ENCODE measurements around the gene MYH11. TPM values are rescaled to one million over a fixed set of nuclear protein-coding genes. Genes with fewer than 3 reads are reported as not detected.
"Not testable (repeated sequence)": the region's sequence is repeated elsewhere in the genome, so short reads cannot be mapped to it uniquely, and the experiment has no call there.

MYH11 gene
- total RNA-seq, 1 donor from 2014 or later: 0.04 TPM

DNA sequence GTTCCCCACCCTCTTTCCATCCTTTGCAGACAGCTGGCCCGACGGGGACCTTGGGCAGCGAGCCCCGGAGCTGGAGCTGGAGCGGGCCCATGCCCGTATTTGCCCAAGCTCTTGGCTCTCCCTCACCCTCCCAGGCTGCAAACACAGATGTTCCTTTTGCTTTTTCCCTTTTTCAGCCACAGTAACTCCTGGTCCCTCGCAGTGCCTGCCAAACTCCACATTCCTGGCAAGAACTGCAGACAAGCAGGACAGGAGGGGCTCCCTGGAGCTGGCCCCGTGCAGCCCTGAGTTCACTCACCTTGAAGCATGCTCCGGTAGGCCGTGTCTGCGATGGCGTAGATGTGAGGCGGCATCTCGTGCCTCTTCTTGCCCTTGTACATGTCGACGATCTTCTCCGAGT lies 33.9 kb downstream of the MYH11 start:
- no peak overlapping the region for H3K4me3 ChIP-seq (ENCODE audit: low read depth, low read length)
- no peaks in the 10 kb centered on the region for H3K36me3 ChIP-seq (ENCODE audit: control insufficient read depth, insufficient read depth, low read length)
- TF ChIP-seq, protein P1, sequence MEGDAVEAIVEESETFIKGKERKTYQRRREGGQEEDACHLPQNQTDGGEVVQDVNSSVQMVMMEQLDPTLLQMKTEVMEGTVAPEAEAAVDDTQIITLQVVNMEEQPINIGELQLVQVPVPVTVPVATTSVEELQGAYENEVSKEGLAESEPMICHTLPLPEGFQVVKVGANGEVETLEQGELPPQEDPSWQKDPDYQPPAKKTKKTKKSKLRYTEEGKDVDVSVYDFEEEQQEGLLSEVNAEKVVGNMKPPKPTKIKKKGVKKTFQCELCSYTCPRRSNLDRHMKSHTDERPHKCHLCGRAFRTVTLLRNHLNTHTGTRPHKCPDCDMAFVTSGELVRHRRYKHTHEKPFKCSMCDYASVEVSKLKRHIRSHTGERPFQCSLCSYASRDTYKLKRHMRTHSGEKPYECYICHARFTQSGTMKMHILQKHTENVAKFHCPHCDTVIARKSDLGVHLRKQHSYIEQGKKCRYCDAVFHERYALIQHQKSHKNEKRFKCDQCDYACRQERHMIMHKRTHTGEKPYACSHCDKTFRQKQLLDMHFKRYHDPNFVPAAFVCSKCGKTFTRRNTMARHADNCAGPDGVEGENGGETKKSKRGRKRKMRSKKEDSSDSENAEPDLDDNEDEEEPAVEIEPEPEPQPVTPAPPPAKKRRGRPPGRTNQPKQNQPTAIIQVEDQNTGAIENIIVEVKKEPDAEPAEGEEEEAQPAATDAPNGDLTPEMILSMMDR (IDR thresholded peaks at IDR 0.05; ENCODE audit: insufficient read depth, low read length, poor library complexity, severe bottlenecking): no peak
- no peak for DNase-seq (ENCODE audit: low read depth)
- peaks cover 7% of the 10 kb centered on the region for H3K27me3 ChIP-seq (ENCODE audit: control insufficient read depth, insufficient read depth, low read length)

DNA sequence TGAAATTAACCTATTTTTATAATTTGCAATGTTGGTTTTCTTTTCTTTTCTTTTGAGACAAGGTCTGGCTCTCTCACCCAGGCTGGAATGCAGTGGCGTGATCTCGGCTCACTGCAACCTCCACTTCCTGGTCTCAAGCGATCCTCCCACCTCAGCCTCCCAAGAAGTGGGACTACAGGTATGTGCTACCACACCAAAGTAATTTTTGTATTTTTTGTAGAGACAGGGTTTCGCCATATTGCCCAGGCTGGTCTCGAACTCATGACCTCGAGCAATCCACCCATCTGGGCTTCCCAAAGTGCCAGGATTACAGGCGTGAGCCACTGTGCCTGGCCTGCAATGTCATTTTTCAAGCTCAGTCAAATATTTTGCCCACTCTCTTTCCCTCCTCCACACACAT lies 36.0 kb downstream of the MYH11 start:
- H3K36me3 ChIP-seq (ENCODE audit: control insufficient read depth, insufficient read depth, low read length): no peaks in the 10 kb centered on the region
- DNase-seq (ENCODE audit: low read depth): no peak
- peaks cover 7% of the 10 kb centered on the region for H3K27me3 ChIP-seq (ENCODE audit: control insufficient read depth, insufficient read depth, low read length)
- H3K4me3 ChIP-seq (ENCODE audit: low read depth, low read length): no peak overlapping the region
- TF ChIP-seq, protein P1 (IDR thresholded peaks at IDR 0.05; ENCODE audit: insufficient read depth, low read length, poor library complexity, severe bottlenecking): no peak

DNA sequence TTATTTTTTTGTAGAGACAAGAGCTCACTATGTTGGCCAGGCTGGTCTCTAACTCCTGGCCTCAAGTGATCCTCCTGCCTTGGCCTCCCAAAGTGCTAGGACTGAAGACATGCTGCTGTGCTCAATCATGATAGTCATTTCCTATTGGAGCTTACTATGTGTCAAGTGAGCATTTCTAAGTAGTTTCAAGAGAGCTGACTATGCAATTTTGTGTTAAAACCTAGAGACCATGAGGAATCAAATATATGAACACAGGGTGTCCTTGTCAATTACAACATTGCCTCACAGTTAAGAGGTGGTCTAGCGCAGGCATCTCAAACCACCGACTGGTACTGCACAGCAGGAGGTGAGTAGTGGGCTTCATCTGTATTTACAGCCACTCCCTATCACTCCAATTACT lies 37.8 kb downstream of the MYH11 start:
- no peaks in the 10 kb centered on the region for H3K36me3 ChIP-seq (ENCODE audit: control insufficient read depth, insufficient read depth, low read length)
- H3K27me3 ChIP-seq (ENCODE audit: control insufficient read depth, insufficient read depth, low read length): peaks cover 3% of the 10 kb centered on the region
- DNase-seq (ENCODE audit: low read depth): no peak
- TF ChIP-seq, protein P1 (IDR thresholded peaks at IDR 0.05; ENCODE audit: insufficient read depth, low read length, poor library complexity, severe bottlenecking): no peak
- H3K4me3 ChIP-seq (ENCODE audit: low read depth, low read length): no peak overlapping the region

DNA sequence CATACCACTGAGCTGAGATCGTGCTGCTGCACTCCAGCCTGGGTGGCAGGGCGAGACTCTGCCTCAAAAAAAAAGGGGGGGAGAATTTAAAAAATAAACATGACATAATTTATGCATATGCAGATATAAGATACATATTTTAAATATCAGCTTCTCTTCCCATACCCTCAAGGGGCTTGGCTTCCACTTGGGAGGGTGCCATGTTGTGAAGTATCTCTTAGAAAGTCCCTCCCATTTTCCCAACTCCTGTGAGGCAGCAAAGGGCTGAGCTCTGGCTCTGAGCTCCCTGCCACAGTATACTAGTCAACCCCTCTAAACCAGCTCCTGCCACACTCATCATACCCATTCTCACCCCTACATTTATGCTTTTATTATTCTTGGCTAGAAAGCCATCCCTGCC lies 39.4 kb downstream of the MYH11 start:
- Histone ChIP-seq H3K4me3 (ENCODE audit: low read depth, low read length) (no peak overlapping the region), H3K36me3 (ENCODE audit: control insufficient read depth, insufficient read depth, low read length) (no peaks in the 10 kb centered on the region), H3K27me3 (ENCODE audit: control insufficient read depth, insufficient read depth, low read length) (no peaks in the 10 kb centered on the region)
- DNase-seq (ENCODE audit: low read depth): no peak
- TF ChIP-seq, protein P1 (IDR thresholded peaks at IDR 0.05; ENCODE audit: insufficient read depth, low read length, poor library complexity, severe bottlenecking): no peak

DNA sequence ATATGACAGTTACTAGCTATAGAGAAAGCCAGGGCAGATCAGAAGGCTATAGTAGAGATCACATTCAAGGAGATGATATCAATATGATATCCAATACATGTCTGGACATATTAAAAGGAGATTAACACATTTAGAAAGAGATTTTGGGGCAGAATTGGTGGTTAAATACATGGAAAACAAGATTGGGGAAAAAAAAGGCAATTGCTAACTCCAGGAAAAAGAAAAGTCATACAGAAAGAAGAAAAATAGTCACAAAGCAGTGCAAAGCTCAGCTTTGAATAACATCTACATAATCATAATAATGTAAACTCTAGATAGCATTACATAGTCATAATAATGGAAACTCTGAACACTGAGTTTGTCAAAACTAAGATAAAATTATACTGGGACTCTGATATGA lies 40.6 kb downstream of the MYH11 start:
- no peaks in the 10 kb centered on the region for H3K36me3 ChIP-seq (ENCODE audit: control insufficient read depth, insufficient read depth, low read length)
- no peaks in the 10 kb centered on the region for H3K27me3 ChIP-seq (ENCODE audit: control insufficient read depth, insufficient read depth, low read length)
- DNase-seq (ENCODE audit: low read depth): no peak
- no peak overlapping the region for H3K4me3 ChIP-seq (ENCODE audit: low read depth, low read length)
- TF ChIP-seq, protein P1 (IDR thresholded peaks at IDR 0.05; ENCODE audit: insufficient read depth, low read length, poor library complexity, severe bottlenecking): no peak

DNA sequence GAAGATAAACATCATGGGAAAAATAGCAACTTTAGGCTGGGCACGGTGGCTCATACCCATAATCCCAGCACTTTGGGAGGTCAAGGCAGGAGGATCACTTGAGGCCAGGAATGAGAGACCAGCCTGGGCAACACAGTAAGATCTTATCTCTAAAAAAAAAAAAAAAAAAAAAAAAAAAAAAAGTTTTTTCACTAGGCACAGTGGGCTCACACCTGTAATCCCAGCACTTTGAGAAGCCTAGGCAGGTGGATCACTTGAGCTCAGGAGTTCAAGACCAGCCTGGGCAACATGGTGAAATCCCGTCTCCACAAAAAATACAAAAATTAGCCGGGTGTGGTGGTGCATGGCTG lies 44.5 kb downstream of the MYH11 start:
- DNase-seq (ENCODE audit: low read depth); H3K4me3 ChIP-seq (ENCODE audit: low read depth, low read length); H3K36me3 ChIP-seq (ENCODE audit: control insufficient read depth, insufficient read depth, low read length); H3K27me3 ChIP-seq (ENCODE audit: control insufficient read depth, insufficient read depth, low read length): not testable (repeated sequence)
